NCI-H1436 (cell line): ENCODE measurements around the gene ULK2.
"Not testable (repeated sequence)": the region's sequence is repeated elsewhere in the genome, so short reads cannot be mapped to it uniquely, and the experiment has no call there.

ENCODE experiments used
- DNase-seq: peaks from one replicate; lab custom pipeline; 2025; lab: John Stamatoyannopoulos, UW

Gene ULK2

DNA sequence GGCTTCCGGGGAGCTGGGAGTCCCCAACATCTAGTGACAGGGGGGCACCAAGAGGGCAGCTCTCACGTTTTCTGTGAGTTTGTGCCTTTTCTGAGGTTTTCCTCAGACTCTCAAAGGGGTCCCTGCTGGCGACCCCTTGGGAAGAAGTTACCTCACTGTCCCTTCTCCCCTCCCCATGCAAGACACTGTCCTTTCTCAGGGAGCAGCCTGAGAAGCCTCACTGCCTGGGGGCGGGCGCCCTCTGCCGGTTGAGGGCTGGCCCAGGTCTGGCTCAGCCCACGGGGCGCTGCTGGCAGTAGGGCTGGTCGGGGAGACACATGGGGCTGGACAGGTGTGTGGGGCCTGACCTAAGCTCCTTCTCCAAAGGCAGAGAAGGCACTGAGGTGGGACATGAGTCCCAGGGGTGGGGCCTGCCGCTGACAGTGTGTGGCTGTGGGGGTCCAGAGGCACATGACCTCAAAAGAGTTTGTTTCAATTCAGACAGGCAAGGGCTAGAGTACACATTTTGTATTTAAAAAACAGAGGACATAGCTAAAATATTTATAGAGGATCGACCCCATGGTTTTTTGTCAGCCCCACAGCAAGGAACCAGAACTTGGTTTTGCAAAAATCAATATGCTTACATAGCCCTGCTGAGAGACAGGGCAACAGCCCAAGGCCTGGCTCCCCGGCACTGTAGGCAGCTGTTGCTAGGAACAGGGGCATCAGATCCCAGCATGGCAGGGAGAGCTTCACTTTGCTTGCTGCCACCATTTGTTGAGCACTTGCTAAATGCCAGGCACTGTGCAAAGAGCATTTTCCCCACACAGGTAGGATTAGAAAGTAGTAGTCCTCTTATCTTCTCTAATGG is 101.1 kb downstream of the ULK2 start:
- DNase-seq, result peak; percentile 81

DNA sequence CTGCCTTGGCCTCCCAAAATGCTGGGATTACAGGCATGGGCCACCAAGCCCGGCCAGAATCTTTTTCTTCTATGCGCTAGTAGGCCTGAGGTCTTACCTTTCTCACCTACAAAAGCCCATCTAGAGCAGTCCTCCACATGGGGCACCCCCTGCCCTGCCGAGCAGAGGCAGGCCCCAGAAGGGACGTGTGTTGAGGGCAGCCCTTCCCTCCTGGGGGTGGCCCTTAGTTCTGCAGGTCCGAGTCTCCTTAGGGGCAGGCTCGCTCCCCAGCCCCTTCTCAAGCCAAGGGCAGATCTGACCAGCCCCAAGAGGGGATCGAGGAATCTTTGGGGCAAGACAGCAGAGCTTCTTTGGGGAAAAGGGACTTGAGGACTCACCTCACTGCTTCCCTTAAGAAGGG is 101.7 kb downstream of the ULK2 start:
- DNase-seq, result no peak

DNA sequence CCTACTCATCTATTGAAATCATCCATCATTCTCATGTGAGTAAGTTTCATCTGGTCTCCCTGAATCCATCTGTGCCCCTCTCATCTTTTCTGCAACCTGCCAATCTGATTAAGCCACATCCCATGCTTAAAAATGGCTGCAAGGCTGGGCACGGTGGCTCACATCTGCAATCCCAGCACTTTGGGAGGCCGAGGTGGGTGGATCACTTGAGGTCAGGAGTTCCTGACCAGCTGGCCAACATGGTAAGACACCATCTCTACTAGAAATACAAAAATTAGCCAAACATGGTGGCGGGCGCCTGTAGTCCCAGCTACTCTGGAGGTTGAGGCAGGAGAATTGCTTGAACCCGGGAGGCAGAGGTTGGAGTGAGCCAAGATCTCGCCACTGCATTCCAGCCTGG is 103.7 kb downstream of the ULK2 start:
- not testable (repeated sequence) for DNase-seq

DNA sequence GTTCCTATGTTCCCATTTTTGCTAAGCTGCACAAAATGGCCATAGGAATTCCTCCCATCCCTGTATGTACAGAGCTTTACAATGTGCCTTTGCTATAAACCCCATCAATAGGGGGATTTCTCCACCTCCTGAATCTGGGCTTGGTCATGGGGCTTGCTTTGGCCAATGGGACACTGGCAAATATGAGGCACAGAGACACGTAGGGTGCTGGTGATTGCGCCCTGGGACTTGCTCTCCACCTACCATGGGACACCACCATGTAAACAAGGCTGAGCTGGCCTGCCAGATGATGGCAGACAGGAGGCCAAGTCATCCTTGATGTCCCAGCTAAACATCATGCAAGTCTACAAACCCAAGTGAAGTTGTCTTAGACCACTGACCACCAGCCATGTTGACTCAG is 104.3 kb downstream of the ULK2 start:
- DNase-seq, result no peak

DNA sequence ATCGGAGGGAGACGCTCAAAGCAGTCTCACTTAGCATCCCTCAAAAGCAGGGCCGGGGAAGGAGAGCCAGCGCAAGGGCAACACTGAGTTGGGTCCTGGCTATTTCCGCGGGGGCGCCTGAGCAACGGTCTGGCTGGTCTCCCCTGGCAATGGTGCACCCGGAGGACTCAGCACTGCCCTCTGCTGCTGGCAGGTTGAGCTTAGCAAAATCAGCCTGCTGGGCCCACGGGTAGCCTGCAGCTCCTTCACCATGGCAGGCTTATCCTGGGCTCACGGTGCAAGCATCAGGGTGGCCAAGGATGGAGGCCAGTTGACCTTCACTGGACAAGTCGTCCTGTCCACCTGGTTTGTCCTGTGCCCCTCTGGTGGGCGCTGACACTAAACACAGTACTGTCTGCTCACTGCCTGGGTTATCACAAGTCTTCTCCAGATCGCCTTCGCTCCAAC is 105.2 kb downstream of the ULK2 start:
- peak; percentile 80 for DNase-seq

DNA sequence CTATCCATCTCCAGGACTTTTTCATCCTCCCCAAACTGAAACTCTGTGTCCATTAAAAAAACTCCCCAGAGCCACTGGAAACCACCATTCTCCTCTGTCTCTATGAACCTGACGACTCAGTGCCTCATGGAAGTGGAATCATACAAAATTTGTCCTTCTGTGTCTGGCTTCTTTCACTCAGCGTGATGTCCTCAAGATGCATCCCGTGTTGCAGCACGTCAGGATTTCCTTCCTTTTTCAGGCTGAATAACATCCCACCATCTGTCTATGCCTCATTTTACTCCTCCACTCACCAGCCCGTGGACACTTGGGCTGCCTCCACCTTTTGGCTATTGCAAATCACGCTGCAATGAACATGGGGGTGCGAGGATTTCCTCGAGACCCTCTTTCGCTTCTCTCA is 107.0 kb downstream of the ULK2 start:
- DNase-seq, result no peak

DNA sequence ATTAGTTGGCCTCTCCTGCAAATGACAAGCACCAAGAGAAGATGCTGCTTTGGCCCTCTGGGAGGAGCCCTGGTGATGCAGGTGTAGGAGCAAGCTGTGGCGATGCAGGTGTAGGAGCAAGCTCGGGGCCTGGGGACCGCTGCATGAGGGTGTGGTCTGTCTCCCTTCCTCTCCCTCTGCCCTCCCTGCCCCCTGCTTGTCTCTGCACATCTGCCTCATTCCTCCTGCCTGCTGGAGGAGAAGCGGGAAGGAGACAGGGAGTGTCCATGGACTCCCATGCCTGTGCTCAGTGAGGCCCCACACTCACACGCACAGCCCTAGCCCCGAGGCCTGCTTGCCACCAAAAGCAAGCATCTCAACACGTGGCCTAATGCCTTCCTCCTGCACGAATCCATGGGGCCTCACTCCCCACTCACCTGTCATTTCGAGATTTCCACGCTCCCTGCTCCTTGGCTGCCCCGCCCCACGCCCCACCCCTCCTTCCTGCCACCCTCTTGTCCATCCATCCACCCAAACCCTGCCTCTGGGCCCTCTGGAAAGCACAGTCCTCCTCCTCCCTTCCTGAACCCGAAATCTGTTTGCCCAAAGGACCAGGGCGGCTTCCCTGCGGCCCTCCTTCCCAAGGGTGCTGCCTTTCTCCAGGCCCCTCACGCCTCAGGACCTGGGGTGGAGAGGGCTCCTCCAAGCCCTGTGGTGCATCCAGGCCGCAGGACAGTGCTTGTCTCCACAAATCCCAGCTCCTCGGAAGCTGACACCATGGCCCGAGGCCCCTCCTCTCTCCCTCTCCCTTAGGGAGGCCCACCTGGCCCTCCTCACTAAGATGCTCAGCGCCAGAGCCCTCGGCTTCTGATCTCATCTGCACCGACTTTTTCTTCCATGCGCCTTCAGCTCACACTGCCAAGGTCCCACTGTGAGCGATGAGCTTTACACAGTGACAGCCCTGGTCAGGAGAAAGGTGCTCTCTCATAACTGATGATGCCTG is 107.9 kb downstream of the ULK2 start:
- DNase-seq, result no peak

DNA sequence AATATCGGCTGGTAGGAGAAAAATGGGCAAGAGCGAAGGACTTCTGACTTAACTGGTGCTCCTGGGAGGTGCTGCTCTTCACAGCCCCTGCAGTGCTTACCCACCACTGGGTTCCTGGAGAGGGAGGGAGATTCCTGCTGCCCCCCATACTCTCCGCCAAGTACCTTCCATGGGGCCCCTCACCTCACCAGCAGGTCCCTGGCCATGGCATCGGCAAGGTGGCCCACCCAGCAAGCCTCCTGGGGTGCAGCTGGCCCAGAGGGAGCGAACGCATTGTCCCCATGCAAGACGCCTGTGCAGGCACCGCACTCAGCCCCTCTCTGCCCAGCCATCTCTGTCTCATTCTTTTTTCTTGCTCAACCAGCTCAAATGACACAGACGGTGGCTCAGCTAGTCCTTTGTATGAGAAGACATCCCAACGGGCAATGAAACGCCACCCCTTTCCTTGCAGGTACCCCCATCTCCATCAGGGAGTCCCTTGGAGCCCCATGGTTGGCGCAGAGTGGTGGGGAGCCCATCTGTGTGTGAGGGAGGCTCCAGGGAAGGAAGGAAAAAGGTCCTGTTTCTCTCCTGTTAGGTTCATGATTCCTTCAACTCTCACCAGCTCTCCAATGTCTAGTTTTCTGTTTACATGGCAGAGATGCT is 110.1 kb downstream of the ULK2 start:
- no peak for DNase-seq

DNA sequence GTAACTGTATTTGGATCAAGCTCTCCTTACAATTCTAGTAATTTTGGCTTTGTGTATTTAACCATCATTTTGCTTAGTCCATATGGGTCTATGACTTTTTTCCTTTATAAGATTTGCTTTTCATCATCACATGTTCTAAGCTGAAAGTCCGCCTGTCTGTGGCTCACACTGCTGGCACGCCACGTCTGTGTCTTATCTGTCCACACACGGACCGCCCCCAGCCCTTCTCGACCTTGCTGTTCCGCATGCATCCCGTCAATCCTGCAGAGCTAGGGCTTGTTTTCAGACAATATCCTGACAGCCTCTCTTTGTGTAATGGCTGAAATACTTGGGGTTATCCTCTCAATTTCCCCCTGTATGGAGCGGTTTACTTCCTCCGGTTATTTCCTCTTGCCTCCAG is 111.2 kb downstream of the ULK2 start:
- DNase-seq, result no peak

DNA sequence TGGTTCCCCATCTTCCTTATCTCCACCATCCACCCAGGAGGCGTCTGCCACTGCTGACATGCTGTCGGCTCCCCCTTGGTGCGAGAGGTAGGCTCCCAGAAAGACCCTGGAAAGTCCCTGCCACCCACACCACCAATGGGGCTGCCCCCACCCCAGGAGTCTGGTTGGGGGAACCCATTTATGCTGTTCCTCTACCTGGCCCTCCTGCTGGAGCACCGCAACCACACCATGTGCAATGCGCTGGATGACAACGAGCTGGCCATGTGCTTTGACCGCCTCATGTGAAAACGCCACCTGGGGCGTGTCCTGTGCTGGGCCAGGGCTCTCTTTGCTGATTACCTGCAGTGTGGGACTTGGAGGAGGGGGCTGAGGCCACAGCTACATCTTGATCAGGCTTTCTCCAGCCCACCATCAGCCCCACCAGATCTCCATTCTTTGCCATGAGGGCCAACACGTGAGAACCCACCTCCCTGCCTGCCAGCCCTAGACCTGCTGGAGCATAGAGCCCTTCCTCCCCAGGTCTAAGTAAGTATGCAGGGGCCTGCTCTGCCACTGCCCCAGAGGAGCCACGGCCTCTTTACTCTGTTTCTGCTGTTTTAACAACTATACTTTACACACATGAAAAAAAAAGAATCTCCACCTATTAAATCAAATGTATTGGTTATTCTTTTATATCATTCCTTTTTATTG is 111.8 kb downstream of the ULK2 start:
- DNase-seq, result no peak

DNA sequence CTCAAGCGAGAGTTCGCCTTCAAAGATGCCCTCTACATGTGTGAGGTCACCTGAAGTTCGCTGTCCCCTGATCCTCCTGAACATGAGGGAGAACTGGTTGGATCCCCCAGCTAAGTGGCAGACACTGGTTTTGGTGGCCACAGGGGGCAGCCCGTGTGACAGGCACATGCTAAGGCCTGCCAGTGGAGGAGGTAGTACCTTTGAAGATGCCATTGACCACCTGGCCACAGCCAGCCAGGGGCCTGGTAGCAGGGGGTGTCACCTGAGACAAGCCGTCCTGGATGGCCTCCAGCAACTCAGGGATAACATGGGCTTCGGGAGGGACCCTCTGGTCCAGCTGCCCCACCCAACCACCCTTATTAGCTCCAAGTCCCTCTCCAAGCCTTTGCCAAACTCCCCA is 112.3 kb downstream of the ULK2 start:
- DNase-seq, result no peak

DNA sequence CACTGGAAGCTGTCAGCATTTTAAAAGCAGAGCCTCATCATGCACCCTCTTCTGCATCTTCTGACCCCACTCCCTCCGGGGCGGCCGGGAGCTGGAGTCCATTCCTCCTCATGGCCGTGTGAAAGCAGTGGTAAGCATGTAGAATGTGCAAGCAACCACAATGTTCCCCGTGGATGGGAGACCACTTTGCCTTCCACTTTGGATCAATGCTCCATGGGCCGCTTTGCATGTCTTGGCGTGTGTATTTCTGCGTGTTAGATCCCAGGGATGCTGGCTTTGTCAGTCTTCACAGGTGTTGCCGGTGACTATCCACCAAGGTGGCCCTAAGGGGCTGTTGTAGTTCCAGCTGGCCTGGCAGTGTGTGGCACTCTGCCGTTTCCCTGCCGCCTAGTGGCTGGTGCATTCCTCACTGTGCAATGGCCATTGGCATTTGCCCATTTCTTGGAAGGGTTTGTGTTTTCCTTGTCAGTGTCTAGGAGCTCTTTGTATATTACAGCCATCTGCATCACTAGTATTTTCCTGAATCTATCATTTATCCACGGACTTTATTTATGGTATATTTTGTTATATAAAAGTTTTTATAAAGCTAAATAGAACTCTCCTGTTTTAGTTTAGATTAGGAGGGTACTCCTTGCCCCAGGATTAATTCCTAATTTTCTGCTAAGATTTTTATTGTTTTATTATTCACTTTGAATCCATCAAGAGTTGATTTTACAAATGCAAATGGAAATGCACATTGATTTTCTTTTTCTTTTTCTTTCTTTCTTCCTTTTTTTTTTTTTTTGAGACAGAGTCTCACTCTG is 113.9 kb downstream of the ULK2 start:
- peak; percentile 29 for DNase-seq

DNA sequence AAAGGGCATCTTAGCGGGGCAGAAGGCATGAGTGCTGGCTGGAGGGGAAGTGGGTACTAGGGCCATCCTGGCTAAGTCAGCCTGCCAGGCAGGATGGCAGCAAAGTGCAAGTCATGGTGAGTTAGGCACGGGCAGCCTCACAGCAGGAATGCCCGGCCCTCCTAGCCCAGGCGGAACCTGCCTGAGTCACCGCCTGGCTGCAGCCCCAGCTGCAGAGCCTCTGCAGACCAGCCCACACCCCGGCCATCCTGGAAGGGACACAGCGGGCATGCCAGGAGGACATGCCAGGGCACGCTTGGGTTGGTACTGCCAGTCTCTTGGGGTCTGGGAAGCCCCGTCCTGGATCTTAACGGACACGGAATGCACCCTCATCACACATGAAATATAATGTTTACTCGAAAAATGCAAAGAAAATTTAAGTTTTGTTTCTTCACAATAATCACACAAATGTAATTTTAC is 114.7 kb downstream of the ULK2 start:
- no peak for DNase-seq

DNA sequence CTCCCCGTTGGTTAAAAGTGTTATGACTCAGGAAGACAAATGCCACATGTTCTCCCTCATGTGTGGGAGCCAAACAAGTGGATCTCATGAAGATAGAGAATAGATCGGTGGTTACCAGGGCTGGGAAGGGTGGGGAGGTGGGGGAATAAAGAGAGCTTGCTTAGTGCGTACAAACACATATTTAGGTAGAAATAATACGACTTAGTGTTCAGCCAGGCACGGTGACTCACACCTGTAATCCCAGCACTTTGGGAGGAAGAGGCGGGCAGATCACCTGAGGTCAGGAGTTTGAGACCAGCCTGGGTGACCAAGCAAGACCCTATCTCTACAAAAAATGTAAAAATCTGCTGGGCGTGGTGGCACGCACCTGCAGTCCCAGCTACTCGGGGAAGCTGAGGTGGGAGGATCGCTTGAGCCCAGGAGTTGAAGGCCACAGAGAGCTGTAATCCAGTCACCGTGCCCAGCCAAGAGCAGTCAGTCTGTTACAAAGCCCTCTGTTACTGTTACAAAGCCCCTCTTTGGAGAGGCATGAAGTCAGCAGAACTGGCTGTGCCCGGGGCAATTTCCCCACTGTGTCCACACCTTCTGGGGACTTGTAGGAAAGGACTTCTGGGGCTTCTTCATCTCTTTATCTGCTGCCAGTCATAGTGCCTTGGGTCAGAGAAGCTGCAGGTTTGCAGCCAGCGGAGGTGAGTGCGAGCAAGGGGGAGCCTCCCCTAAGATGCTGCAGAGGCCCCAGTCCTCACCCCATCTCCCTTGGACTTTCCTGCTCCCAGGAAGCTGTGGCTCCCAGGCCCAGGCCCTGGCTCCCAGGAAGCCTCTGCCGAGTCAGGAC is 115.3 kb downstream of the ULK2 start:
- no peak for DNase-seq

DNA sequence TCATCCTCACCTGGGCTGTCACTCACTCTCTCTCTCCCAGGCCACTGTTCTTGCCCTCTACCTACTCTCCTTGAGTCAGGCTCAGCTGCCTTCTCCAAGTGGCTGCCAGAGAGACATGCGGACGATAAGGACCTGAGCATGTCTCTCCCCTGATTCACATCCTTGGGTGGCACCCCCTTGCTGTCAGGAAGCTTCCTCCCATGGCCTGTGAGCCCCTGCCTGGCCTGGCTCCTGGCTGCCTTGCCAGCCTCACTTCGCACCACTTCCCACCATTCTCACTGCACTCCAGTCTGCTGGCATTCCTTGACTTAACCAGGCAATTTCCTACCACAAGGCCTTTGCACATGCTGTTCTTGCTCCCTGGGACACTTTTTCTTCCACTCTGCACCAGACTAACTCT is 116.9 kb downstream of the ULK2 start:
- DNase-seq, result no peak

DNA sequence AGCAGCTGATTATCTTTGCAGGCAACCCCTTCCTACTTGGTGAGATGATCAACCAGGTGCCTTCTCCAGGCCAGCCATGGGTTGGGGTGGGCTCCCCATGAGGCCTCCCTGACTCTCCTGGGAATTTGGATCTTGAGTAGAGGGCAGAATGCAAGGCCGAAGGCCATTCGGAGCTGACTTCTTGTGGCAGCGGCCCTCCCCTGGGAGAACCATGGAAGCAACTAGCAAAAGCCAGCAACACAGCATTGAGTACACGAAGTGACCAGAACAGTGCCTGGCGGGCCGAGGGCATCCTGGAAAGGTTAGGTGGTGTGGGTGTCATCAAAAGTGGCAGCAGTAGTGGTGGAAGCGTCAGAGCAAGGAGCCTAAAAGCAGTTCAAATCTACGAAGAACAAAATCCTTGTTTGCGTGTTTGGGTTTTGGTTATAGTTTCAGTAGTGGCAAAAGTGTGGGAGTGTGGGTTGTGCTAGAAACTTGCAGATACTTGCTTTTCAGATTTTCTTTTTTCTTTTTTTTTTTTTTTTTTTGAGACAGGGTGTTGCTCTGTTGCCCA is 117.6 kb downstream of the ULK2 start:
- DNase-seq, result no peak

DNA sequence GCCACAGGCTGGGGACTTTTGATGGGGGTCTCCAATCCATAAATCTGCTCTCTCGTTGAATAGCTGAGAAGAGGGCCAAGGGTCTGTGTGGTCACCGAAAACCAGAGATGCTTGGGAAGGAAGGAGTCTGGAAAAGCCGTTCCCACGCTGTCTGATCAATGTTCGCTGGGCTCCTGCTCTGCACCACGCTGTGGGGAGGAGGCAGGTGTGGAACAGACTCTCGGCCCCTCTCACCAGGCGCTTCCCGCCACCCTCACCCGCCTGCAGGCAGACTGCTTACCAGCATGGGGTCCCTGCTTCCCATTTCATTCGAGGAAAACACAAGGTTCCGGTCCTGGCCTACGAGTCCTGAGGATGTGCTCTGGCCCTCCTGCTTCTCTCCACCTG is 118.9 kb downstream of the ULK2 start:
- no peak for DNase-seq

DNA sequence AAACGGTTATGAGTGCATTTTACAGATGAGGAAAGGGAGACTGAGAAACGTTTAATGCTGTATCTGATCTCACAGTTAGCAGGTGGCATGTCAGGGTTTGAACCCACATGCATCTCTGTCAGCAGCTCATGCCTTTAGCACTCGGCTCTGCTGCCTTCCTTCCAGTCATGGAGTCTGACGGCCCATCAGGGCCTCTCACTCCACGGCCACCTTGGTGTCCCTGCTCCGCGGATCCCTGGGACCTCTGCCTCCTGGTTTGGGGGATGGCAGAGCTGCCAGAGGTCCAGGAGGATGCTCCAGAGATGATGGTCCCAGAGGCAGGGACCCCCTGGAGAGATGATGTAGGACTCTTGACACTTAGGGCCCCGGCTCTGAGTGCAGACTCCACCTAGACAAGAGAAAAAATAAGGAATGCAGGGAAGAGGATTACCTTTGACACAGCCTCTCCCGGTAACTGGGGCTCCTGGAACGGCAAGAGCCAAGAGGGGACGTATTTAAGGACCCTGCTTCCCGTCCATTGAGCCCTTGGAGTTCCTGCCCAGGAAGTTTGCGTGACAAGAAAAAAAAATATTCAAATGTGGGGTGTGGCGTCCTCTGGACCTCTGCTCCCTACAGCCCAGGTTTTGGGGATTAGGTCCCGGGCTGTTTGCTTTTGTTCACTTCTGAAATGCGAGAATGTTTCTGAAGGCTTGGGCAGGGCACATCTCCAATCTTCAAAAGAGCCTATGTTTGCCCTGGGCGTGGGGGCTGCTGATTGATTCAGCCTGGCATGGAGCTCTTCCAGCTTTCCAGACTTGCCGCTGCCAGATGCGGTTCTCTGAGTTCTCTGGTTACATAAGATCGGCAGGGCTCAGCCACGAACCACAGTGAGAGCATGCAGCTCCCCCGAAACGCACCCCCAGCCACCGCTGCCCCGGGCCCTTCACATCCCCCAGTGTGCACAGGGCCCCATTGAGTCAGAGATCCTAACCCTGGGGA is 119.6 kb downstream of the ULK2 start, which contains the start of gene ALDH3A1:
TSS of gene ALDH3A1 (minus strand) at position 470 of the 978 bp plus-strand sequence. CDS start 3,169 bp downstream, outside the sequence.
- no peak for DNase-seq
